Gastroesophageal sphincter (tissue), 3 donors: ENCODE measurements around the gene LXN.

Source experiments
- CTCF ChIP-seq, 4 experiments: fragments of 200-600 bp in 2 of 4; fragments of 450-650 bp in 2 of 4; sonication (generic) in 1 of 4; IDR thresholded peaks; one replicate each; pipeline ENCODE4 v1.5.1; 2017 to 2019; ENCODE audit warnings: antibody characterized with exemption in 4 of 4, mild to moderate bottlenecking in 2 of 4, moderate library complexity in 2 of 4
- EP300 ChIP-seq: sonication (generic); formaldehyde crosslinking; IDR thresholded peaks from one replicate; pipeline ENCODE4 v1.6.1; 2017; ENCODE audit warnings: antibody characterized with exemption, mild to moderate bottlenecking
- POLR2A ChIP-seq, 2 donors: fragments of 450-650 bp; IDR thresholded peaks; one replicate each; pipeline ENCODE4 v1.6.1; 2017; ENCODE audit warnings: antibody characterized with exemption in 2 of 2, mild to moderate bottlenecking in 2 of 2, moderate library complexity in 1 of 2

- no peak for TF ChIP-seq CTCF (IDR thresholded peaks at IDR 0.05)
- no peak for TF ChIP-seq POLR2A (IDR thresholded peaks at IDR 0.05)
- no peak for TF ChIP-seq EP300
Measured at GRCh38 chr3:158642005-158642404, 30.4 kb downstream of the LXN start.
